Type B pancreatic cell (in vitro differentiated cells): ENCODE measurements around the gene FBLN2. TPM values are rescaled to one million over a fixed set of nuclear protein-coding genes. Genes with fewer than 3 reads are reported as not detected.

Experiments used
- DNase-seq: peaks from one replicate; pipeline ENCODE4 v3.0.0; 2021; ENCODE audit warnings: mixed read lengths; ENCODE audit not compliant: unreplicated experiment; ENCODE audit errors: extremely low spot score
- H3K27ac Mint-ChIP-seq: 2 replicates; pipeline ENCODE4 v1.8.0; 2021; ENCODE audit warnings: mild to moderate bottlenecking, mixed read lengths
- H3K27me3 Mint-ChIP-seq: 2 replicates; pipeline ENCODE4 v1.8.0; 2021; ENCODE audit warnings: mixed read lengths
- H3K36me3 Mint-ChIP-seq: 2 replicates; pipeline ENCODE4 v1.8.0; 2021; ENCODE audit warnings: mixed read lengths
- H3K4me1 Mint-ChIP-seq: one replicate; pipeline ENCODE4 v1.8.0; 2021; ENCODE audit warnings: mixed read lengths; ENCODE audit not compliant: unreplicated experiment
- H3K4me3 Mint-ChIP-seq: 2 replicates; pipeline ENCODE4 v1.8.0; 2021; ENCODE audit warnings: mild to moderate bottlenecking, mixed read lengths
- H3K9me3 Mint-ChIP-seq: 2 replicates; pipeline ENCODE4 v1.8.0; 2021; ENCODE audit warnings: mixed read lengths
- CTCF ChIP-seq: fragments of 200-600 bp; sonication (generic); conservative IDR thresholded peaks from 2 replicates; pipeline ENCODE4 v1.5.0; 2021; ENCODE audit warnings: antibody characterized with exemption, mild to moderate bottlenecking
- total RNA-seq: library from RNA; stranded (reverse); gene quantifications from 2 replicates; pipeline ENCODE4 v1.2.1, GENCODE V29; 2021; ENCODE audit warnings: low replicate concordance

FBLN2 gene
- total RNA-seq, 1 donor from 2014 or later, result 67.6 TPM

- no peak for TF ChIP-seq CTCF
- H3K27me3 Mint-ChIP-seq, result no peaks in the 10 kb centered on the region
- no peaks in the 10 kb centered on the region for H3K4me1 Mint-ChIP-seq
- no peak overlapping the region for H3K4me3 Mint-ChIP-seq
- no peak overlapping the region for H3K27ac Mint-ChIP-seq
- H3K36me3 Mint-ChIP-seq, result no peaks in the 10 kb centered on the region
- no peak for DNase-seq
- no peaks in the 10 kb centered on the region for H3K9me3 Mint-ChIP-seq
These were observed 87.9 kb downstream of the FBLN2 start for GRCh38 chr3:13636874-13637273.

GRCh38 chr3:13637311-13637891 lies 88.5 kb downstream of the FBLN2 start:
- Mint-ChIP-seq H3K36me3 (no peaks in the 10 kb centered on the region), H3K27me3 (no peaks in the 10 kb centered on the region), H3K9me3 (no peaks in the 10 kb centered on the region), H3K27ac (no peak overlapping the region), H3K4me3 (no peak overlapping the region), H3K4me1 (no peaks in the 10 kb centered on the region)
- DNase-seq, result no peak
- no peak for TF ChIP-seq CTCF

DNA sequence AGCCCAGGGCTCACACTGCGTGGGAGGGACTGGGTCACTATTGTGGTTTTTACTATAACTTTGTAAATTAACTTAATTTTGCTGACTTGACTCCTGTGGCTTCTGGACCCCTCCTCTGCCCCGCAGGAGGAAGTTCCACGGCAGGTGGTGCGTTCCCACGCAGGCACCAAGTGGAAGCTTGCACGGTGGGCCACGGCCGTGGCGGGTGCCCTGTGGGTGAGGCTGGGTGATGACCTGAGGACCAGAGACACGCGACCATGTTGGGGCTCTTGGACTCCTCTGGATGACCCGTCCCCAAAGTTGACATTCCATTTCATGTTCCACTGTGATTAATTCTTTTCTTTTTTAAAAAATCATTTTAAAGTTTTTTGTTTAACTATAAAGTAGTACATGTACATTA lies 89.0 kb downstream of the FBLN2 start:
- no peak for DNase-seq
- Mint-ChIP-seq H3K36me3 (no peaks in the 10 kb centered on the region), H3K4me1 (no peaks in the 10 kb centered on the region), H3K27ac (no peak overlapping the region), H3K4me3 (no peak overlapping the region), H3K9me3 (no peaks in the 10 kb centered on the region), H3K27me3 (no peaks in the 10 kb centered on the region)
- no peak for TF ChIP-seq CTCF

DNA sequence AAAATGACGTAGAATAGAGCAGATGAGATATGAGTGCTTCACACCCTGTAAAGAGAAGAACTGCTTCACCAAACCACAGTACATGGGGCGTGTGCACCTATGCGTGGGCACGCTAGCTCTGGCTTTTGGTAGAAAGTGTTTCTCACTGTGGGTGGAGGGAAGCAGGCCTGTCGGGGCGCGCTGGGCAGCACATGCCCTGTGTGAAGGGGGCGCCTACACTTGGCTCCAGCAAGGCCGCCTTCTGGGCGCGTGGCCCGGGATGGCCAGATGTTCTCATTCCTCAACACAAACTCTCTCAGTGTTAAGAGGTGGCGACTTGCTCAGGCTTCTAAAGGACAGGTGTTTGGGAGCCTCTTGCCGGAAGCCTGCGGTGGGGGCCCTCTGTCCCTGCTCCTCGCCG lies 90.0 kb downstream of the FBLN2 start:
- no peaks in the 10 kb centered on the region for H3K27me3 Mint-ChIP-seq
- H3K27ac Mint-ChIP-seq, result no peak overlapping the region
- no peaks in the 10 kb centered on the region for H3K36me3 Mint-ChIP-seq
- no peak for TF ChIP-seq CTCF
- DNase-seq, result no peak
- no peaks in the 10 kb centered on the region for H3K9me3 Mint-ChIP-seq
- H3K4me3 Mint-ChIP-seq, result no peak overlapping the region
- H3K4me1 Mint-ChIP-seq, result no peaks in the 10 kb centered on the region

DNA sequence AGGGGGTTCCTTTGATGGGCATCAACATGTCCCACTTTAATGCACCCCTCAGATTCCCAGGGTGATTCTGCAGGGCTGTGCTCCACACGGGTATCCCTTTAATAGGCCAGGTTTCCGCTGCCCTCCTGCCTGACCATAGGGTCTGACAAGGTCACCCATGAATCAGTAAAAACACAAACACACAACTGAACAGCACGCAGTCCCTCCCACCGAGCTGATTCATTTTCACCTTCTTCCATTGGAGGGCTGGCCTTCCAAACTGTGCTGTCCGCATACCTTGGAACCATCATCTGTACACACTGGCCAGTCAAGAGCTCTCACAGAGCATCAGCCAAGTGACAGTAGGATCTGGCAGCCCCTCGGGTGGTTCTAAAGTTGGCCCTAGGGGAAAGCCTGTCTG lies 93.7 kb downstream of the FBLN2 start:
- H3K9me3 Mint-ChIP-seq, result no peaks in the 10 kb centered on the region
- DNase-seq, result no peak

More for the DNA sequence above, 93.7 kb downstream of the FBLN2 start:
- no peaks in the 10 kb centered on the region for H3K27me3 Mint-ChIP-seq
- no peak overlapping the region for H3K4me3 Mint-ChIP-seq
- TF ChIP-seq CTCF, result no peak
- H3K36me3 Mint-ChIP-seq, result no peaks in the 10 kb centered on the region
- H3K27ac Mint-ChIP-seq, result no peak overlapping the region
- H3K4me1 Mint-ChIP-seq, result peaks cover 9% of the 10 kb centered on the region
